HG03060 (cell line): ENCODE measurements around the gene SYK.
"Not testable (repeated sequence)": the region's sequence is repeated elsewhere in the genome, so short reads cannot be mapped to it uniquely, and the experiment has no call there.

ENCODE experiments used
- ATAC-seq: cut with Tn5 transposase; IDR thresholded peaks from one replicate; pipeline ENCODE4 v1.9.1; 2021; ENCODE audit warnings: low read depth, moderate number of reproducible peaks; ENCODE audit not compliant: unreplicated experiment

Gene SYK

DNA sequence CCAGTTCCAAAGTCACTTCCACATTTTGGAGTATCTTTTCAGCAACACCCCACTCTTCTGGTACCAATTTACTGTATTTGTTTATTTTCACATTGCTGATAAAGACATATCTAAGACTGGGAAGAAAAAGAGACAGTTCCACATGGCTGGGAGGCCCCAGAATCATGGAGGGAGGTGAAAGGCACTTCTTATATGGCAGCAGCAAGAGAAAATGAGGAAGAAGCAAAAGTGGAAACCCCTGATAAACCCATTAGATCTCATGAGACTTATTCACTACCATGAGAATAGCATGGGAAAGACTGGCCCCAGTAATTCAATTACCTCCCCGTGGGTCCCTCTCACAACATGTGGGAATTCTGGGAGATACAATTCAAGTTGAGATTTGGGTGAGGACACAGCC is 19.6 kb downstream of the SYK start:
- not testable (repeated sequence) for ATAC-seq

DNA sequence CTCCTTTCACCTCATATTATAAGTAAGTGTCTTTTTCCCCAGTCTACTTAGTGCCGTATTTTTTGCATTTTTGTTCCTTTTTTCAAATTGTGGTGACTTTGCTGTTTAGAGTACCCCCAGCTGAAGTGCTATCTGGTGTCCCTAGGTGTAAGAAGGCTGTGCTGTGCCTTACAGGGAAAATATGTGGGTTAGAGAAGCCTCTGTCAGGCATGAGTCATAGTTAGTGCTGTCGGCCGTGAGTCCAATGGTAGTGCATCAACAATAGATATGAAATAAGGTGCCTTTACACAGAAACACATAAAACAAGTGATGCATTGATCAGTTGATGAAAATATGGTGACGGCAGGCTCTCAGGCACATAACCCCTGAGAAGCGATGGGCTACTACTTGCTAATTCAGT is 20.1 kb downstream of the SYK start:
- ATAC-seq, result no peak

DNA sequence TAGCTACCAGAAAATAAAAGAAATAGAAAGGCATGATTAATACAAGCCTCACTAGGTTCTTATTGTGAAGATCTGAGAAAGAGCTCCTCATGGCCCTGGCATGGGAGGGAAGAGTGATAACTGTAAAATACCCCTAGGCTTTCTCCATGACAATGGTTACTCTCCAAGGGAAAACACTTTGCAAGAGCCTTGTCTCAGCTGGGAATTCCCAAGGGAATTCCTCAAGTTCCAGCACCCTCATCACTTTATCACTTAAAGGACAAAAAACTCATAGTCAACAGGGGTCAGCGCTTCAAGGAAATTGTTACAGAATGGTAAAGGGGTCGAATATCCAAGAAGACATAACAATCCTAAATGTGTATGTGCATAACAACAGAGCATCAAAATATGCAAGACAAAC is 21.2 kb downstream of the SYK start:
- no peak for ATAC-seq

DNA sequence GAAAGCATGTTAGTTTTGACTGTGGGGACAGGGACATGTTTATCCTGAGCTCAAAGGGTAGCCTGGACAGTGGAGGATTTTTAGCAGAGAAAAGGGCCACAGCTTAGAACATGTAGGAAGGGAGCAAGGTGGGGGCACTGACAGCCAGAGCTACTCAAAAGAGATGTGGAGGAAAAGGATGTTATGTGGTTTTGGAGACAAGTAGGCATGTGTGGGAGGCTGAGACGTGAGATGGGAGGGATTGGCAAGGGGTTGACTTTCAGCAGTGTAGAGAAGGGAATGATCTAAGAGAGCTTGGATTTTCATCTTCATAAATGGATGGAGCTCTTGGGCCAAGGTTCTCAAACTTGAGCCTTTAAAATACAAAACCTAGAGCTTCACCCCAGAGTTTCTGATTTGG is 24.0 kb downstream of the SYK start:
- ATAC-seq, result no peak

DNA sequence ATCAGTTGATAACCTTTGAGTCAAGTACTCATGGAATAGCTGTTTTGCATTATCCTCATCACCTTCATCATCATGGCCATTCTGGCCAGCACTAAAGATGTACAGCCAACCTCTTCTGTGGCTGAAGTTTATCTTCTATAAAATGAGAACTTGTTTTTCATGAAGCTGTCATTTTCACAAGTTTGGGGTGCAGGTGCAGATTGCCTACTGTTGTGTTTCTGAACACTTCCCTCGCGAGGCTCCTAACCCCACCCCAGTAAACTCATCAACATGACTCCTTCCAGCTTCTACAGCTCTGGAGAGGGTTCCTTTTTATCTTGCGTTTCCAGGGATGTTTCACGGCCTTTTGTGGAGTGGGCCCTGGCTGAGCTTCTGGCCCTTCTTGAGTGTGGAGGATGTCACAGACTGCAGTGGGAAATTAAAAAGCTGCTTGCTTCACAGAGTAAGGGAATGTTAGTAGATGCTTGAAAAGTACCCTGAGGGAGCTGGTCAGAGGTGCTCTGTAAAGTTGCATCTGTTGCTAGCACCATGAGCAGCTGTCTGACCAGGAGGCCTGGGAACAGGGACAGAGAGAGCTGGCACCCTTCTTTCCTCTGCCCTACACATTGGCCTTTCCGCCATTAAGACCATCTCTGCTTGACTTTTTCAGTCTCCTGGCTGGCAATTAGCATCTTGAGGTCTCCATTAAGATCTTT is 24.9 kb downstream of the SYK start:
- no peak for ATAC-seq

DNA sequence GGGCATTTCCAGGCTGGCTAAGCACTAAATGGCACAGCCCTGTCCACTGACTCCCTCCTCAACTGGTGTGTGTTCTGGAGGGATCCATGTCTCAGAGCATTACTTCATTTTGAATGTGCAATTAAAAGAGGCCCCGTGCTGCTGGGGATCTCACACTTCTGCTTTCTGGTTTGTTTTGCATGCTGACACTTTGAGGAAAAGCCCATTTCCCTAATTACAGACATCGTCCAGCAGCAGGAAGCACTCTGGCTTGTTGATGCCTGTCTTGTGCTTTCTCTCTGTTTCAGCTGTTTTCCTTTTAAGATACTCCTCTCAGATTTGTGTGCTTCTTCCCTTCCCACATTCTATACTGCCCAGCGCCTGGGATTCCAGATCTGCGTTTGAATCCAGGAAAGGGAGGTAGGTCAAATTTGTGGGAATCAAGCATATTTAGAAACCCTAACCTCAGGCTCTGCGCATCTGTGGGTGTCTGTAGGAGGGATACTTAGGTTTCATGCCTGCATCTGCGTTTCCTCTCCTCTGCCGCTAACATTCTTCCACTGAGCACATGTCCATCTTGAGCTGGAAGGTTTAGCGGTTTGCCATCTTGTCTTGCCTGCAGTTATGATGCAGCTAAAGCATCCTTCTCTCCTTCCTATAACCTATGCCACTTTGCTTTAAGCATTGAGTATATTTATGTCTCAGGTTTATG is 25.7 kb downstream of the SYK start:
- ATAC-seq, result peak; percentile 38

DNA sequence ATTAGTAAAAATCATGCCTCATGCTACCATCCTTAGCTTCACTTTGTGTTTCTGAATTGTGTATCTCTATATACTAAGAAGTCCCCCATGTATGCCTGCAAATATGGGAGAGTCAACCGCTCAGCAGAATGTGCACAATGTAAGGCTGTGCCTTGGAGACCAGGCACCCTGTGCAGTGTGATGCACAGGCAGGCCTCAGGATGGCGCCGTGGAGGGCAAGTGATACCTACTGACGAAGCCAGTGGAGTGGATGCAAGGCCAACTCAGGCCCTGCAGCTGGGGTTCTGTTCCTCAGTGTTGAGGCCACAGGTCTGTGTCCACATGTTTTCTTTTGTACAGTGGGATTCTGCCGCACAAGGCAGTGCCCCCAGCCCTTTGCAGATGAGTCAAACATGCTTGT is 28.4 kb downstream of the SYK start:
- ATAC-seq, result no peak

DNA sequence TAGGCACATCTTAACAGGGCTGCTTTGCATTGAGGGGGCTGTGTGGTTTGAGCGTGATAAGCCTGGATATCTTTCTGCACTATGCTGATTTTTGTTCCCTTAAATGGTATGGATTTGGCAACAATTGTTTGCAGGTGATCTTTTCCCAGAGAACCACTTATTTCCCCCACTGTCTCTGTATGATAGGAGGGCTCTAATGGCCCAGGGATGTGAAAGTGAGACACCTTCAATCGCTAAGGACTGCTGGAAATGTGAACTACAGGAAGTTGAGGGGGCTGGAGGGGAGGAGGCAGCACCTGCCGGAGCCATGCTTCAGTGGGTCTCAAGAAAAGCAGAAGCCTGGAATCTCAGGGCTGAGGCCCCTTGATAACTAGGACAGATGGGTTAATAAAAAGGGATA is 29.4 kb downstream of the SYK start:
- no peak for ATAC-seq

DNA sequence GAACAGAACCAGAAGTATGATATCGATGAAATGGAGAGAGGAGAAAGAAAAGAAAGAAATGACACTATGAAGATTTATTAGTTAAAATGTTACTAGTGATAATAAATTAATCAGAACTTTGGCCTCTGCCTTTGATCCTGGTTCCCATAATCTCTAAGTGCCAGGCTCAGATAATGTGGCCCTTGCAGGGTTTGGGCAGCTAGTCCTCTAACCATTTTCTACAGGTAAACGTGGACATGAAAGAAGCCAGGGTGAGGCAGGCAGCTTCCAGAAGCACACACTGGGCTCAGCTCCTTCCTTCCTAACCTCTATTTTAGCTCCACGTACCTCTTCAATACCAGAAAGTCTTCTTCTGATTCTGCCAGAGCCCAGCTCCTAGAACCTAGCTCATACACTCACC is 30.6 kb downstream of the SYK start:
- ATAC-seq, result no peak

DNA sequence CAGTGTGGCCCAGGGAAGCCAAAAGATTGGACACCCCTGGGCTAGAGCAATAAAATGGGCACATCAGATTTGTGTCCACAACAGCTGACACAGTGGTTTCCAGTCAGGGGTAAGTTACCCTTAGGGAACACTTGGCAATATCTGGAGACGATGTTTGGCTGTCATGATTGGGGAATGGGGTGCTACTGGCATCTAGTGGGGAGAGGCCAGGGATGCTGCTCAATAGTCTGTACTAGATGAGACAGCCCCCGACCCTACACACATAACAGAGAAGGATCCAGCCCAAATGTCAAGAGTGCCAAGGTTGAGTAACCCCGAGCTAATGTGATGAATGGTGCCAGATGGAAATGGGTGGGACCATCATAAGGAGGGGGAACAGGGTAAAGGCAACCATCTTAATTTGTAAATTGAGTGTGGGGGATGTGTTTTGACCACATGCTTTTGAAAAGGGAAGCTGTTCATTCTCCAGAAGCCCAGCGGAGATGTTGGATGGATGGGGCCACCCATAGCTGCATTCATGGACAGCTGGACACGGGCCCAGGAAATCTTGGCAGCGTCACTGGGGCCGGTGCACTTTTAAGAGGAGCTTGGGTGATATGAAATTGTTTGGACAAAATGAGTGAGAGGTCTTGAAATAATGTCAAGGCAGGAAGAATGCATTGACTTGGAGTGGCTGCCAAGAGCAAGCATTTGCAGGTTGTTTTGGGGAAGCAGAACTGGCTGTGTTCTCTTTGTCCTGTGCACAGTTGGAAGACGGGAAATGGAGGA is 33.4 kb downstream of the SYK start:
- ATAC-seq, result no peak

DNA sequence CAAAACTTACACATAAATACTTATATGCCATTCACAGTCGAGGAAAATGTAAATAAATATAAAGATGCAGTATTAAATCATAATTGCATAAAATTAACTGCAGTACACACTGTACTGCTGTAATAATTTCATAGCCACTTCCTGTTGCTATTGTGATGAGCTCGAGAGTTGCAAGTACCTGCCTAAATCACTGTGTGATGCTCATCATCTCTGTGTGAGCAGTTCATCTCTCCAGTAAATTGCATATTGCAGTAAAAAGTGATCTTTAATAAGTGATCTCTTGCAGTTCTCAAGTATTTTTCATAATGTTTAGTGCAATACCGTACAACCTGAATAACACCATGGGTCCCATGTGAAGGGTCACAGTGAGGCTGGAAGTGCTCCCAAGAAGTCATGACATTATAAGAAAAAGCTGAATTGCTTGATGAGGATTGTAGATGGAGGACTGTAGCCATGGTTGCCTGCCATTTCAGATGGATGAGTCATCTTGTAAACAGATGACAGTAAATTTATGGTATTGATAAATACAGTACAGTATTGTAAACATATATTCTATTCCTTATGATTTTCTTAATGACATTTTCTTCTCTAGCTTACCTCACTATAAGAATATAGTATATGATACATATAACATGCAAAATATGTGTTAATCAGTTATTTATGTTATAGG is 34.9 kb downstream of the SYK start:
- no peak for ATAC-seq

DNA sequence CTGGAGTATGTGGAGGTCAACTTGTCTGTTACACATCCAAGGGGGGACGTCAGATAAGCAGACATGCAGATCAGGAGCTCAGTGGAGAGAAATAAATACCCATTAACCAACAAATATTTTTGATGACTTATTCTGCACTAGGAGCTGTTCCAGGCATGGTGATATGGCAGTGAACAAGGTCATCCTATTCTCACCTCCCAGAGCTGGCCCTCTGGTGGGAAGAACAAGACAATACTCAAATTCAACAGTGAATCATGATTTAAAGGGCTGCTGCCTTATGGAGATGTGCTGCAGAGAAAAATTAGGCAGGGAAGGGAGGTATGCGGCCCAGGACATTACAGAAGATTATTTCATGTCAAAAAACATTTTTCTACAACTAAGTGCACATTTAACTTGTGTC is 36.5 kb downstream of the SYK start:
- no peak for ATAC-seq

DNA sequence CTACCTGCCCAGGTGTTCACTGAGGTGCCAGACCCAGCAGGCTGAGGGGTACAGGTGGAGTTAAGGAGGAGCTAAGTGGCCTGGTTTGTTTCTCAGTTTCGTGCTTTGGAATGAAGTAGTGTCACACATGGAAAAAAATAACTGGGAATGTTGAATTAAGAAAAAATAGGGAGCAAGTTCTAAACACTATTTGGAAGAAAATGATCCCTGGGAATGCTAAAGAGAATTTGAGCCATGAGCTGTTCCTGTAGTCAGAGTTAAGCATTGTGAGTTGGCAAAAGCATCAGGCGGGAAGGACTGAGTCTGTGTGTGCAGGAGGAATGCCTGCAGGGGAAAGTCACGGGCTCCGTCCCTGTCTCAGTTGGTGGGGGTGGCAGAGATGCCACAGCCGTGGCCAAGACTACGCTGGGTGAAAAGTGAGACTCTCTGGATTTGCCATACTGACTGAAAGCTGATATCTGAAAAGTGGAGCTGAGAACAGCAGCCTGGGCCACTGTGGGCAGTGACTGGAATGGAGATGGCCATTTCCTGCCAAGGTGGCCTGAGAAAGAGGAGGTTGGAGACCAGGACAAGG is 37.0 kb downstream of the SYK start:
- ATAC-seq, result no peak

DNA sequence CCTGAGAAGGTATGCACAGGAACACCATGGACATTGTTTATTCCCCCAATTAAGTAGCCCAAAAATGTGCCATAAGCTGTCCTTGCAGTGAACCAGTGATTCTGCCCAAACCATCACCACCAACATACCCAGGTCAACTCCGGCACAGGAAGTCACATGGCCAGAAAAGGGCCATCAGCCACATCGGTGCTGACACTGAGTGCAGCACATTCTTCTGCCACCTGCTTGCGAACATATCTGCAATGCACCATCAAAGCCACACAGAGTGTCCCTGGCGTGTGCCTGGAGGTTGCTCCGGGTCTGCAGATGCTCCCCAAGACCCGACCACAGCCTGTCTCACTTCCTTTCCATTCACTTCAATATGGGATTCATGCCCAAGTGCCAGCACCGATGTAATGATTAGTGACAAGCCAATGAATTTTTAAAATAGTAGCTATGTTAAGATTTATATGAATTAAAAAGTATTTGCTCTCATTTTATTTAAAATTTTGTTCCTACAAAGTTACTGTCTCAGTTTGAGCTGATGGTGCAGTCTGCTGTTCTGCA is 37.6 kb downstream of the SYK start:
- no peak for ATAC-seq

DNA sequence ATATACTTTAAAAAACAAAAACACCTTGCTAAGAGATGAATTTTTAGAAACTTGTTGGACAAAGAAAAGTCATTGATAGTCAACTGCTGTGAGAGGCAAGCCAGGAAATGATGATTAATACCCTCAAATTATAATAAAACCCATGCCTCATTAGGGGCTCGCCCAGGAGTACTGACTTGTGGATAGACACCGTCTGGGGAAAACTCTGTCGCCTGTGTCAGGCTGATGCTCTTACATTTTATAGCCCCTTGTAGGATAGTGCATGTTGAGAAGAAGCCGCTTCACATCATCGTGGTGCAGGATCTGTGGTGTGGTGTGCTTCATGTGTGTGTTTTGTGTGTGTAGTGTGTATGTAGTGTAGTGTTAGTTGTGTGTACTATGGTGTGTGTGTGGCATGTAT is 39.1 kb downstream of the SYK start:
- no peak for ATAC-seq

DNA sequence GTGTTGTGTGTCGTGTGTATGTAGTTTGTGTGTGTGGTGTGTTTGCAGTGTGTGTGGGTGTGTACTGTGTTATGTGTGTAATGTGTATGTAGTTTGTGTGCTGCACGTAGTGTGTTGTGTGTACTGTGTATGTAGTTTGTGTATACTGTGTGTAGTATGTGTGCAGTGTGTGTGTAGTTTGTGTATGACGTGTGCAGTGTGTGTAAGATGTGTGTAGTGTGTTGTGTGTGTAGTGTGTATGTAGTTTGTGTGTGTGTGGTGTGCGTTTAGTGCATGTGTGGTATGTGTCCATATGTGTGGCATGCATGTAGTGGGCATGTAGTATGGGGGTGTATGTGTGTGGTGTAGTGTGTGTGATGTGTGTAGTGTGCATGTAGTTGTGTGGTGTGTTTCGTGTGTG is 39.6 kb downstream of the SYK start:
- ATAC-seq, result no peak

DNA sequence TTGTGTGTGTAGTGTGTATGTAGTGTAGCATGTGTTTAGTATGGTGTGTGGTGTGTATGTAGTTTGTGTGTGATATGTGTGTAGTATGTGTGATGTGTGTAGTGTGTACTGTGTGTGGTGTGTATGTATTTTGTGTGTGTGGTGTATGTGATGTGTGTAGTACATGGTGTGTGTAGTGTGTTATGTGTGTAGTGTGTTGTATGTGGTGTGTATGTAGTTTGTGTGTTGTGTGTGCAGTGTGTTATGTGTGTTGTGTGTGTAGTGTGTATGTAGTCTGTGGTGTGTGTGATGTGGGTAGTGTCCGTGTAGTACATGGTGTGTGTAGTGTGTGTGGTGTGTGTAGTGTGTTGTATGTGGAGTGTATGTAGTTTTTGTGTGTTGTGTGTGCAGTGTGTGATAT is 40.0 kb downstream of the SYK start:
- ATAC-seq, result no peak

DNA sequence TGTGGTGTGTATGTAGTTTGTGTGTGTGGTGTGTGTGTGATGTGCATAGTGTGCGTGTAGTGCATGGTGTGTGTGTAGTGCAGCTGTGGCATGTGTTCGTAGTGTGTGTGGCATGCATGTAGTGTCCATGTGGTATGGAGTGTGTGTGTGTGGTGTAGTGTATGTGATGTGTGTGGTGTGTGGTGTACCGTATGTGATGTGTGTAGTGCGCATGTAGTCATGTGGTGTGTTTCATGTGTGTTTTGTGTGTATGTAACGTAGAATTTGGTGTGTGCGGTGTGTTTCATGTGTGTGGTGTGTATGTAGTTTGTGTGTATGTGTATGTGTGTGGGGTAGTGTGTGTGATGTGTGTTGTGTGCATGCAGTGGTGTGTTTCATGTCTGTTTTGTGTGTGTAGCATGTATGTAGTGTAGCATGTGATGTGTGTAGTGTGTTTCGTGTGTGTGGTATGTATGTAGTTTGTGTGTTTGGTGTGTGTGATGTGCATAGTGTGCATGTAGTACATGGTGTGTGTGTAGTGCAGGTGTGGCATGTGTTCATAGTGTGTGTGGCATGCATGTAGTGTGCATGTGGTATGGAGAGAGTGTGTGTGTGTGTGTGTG is 40.7 kb downstream of the SYK start:
- ATAC-seq, result no peak

DNA sequence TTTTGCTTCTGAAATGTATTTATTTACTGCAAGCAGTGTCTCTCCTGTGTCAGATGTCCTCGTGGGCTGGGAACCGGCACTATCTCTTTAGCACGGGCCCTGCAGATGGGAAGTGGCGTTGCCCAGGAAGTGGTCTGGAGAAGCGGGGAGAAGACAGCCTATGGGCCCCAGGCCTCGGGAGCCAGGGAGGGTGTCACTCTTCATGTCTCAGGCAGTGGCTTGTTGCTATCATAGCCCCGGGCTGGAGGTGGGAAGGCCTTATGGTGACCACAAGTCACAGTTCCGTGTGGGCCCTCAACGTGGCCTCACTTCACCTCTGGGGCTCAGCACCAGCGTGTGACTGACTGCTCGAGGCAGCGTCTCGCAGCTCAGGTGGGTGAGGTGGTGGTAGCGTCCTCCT is 41.4 kb downstream of the SYK start:
- no peak for ATAC-seq

DNA sequence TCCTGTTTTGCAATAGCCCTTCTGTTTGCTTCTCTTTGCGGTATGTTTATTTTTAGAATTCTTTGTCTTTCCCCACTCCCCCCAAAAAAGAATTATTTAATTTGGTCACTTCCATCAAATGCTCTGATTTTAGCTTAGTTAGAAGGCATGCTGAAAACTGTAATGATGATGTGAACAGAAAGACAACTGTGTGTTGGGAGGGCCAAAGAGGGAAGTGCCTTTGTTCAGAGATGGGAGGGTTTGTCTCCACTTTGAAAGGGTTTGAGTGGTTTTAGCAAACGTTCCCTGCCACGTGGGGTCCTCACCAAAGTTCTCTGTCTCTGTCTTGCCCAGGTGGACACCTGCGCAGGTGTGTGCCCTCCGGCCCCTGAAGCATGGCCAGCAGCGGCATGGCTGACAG is 41.9 kb downstream of the SYK start:
- ATAC-seq, result no peak
